ENCODE results near the gene TMIGD3.

Gene TMIGD3

GRCh38 chr1:111507411-111508201 lies 4.2 kb upstream of the TMIGD3 start:
- no peak for DNase-seq (ENCODE audit: low read depth)

GRCh38 chr1:111506561-111506960 lies 3.1 kb upstream of the TMIGD3 start:
- DNase-seq (ENCODE audit: low read depth) = no peak

GRCh38 chr1:111505641-111506119 lies 2.2 kb upstream of the TMIGD3 start:
- DNase-seq (ENCODE audit: low read depth) = no peak

DNA sequence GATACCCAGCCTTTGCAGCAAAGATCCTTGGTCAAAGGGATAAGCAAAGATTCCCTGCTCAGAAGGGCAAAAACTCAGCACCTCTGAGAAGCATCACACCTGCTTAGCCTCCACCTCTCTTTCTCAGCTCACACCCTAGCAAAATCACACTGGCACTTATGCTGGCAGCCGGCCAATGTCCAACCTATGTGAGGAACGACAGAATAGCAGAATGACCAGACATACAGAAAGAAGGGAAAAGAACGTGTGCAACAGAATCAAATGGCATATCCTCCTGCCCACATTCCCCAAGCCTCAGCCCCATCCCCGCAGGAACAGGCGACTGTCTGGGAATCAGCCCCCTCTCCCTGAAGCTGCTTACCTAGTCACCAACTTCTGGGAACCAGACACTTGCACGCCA lies 664 bp upstream of the TMIGD3 start:
- DNase-seq (ENCODE audit: low read depth) = no peak

GRCh38 chr1:111501645-111502044 lies 1.8 kb downstream of the TMIGD3 start:
- no peak for DNase-seq (ENCODE audit: low read depth)

DNA sequence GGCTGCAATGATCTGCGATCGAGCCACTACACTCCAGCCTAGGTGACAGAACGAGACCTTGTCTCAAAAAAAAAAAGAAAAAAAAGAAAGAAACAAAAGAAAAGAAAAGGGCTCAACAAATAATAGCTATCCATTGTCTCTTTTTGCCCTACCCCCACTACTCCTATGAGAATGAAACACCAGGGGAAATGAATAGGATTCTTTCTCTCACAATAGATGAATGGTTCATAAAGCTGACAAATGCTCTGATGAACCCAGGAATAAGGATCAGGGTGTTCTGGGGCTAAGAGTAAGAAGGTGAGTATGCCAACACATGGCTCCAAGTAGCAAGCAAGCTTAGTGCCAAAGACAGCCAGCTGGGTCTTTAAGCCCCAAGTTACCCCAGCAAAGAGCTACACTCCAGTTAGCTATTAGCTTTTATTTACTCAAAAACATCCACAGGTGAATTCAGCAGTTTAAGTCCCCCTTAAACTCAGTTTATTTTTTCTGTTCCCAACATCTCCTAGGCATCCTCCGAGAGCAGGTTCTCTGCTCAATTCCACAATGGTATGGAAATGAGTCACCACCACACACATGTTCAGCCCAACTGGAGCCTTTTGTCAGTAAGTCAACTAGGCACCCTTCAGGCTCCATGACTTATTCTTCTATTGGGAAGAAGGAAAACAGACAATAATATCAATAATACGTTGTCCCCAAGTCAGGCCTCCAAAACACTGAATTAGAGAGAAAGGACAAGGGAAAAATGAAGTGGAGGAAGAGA lies 4.2 kb downstream of the TMIGD3 start:
- no peak for DNase-seq (ENCODE audit: low read depth)

- DNase-seq (ENCODE audit: low read depth) = no peak
Measured at GRCh38 chr1:111497592-111497991, 5.8 kb downstream of the TMIGD3 start.

GRCh38 chr1:111496398-111496797 lies 7.0 kb downstream of the TMIGD3 start:
- no peak for DNase-seq (ENCODE audit: low read depth)

DNA sequence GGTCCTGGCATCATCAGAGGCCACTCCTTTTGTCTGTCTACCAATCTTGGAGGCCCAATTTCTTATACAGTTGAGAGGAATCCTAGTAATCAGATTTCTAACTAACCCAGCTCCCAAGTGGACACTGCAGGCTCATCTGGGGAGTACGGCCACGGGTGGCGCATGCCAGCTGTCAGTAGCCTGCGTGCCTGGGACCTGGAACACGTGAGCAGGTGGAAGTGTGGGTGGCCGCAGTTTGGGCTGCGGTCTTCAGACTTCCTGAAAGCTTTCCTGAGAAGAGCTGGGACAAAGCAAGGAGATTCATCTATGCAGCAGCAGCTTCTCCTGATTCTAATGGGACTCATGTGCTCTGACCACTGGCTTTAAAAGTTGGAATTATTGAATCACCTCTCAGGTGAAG lies 12.4 kb downstream of the TMIGD3 start:
- no peak for DNase-seq (ENCODE audit: low read depth)

DNA sequence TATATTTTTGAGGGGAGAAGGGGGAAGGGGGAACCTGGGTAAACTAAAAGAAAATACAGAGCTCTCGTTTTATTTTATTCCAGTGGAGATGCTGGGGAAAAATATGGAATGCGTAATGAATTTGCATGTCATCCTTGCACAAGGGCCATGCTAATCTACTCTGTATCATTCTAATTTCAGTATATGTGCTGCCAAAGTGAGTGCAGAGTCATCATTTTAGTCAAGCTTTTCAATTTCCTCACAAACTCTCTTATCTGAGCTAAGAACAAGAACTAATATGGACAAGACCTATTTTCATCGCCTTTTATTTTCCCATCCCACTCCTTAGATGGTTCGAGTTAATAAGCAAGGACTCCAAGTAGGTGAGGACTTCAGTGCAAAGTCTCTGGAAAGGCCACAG lies 13.2 kb downstream of the TMIGD3 start:
- no peak for DNase-seq (ENCODE audit: low read depth)

DNA sequence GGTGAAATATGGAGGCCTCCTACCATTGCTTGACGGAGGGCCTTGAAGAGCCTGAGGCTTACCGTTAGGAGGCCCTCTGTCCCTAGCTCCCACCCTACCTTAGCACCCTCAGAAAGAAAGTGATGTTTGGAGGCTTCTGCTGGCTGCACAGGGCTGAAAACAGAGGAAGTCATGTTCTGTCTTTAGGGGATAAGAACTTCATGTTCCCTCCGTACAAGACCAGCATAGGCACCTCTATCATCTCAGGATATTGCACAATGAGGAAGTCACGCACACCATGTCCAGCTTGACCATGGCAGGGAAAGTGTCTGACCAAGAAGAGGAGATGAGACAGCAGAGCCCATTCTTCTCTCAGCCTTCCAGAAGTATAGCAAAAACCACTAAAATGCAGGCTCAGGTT lies 13.8 kb downstream of the TMIGD3 start:
- no peak for DNase-seq (ENCODE audit: low read depth)

- no peak for DNase-seq (ENCODE audit: low read depth)
Measured at GRCh38 chr1:111488669-111489068, 14.8 kb downstream of the TMIGD3 start.

GRCh38 chr1:111487133-111487532 lies 16.3 kb downstream of the TMIGD3 start:
- DNase-seq (ENCODE audit: low read depth) = no peak

DNA sequence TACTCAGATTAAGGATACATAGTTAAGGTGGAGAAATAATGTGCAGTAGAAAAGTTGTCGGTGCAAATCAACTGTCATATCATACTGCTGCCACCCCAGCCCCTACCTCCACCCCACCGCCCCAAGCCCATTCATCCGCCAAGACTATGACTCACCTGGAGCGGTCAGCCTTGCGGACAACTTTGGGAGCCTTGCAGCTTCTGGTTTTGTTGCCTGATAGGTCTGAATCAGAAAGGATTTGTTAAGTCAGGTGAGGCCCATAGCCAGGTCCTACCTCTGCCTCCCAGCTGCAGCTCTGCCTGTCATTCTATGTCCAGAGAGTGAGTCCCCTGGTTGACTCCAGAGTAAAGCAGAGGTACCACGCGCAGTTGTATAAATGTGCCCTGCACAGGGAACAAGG lies 17.0 kb downstream of the TMIGD3 start:
- DNase-seq (ENCODE audit: low read depth) = no peak

GRCh38 chr1:111484391-111485026 lies 18.9 kb downstream of the TMIGD3 start:
- DNase-seq (ENCODE audit: low read depth) = no peak

DNA sequence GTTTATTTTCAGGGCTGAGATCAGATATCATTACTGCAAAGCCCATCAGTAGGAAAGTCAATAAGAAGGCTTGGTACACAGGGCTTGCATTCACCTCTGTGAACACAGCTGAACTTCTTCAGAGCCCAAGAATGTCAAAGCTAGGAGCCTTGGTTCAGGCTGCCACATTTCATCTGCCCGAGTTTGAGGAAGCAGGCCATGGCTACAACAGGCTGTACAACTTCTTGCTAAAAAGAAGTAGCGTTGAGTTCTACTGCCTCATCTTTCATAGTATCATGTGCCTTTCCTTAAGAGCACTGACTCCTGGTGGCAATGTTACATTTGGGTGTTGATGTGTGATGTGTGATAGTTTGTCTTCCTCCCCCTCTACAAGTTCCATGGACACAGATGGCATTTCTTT lies 19.6 kb downstream of the TMIGD3 start:
- DNase-seq (ENCODE audit: low read depth) = no peak

- no peak for DNase-seq (ENCODE audit: low read depth)
Measured at GRCh38 chr1:111483166-111483565, 20.3 kb downstream of the TMIGD3 start.

GRCh38 chr1:111481387-111482221 lies 21.8 kb downstream of the TMIGD3 start:
- no peak for DNase-seq (ENCODE audit: low read depth)

- no peak for DNase-seq (ENCODE audit: low read depth)
Measured at GRCh38 chr1:111480674-111481073, 22.8 kb downstream of the TMIGD3 start.

DNA sequence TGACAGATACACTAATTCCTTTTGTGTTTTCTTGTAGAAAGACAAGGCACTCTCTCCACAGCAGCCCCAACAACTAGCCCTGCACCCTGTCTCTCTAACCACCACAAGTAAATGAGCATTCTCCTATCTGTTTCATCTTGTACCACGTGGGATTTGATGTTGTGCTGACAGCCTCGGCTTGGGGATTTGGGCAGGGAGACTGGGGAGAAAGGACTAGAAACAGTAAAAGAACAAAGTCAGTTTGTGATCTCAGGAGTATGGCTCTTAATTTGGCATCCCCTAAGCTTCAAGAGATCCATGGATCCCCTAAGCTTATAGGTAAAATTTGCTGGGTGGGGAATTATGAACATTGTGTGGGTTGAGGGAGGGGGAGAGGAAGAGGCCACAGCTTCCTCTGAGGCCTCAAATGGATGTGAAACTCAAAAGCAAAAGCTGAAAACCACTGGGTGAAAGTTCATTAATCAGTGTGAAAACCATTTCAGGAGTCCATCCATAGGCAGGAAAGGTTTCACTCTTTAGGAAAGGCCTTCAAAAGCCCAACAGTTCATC lies 26.6 kb downstream of the TMIGD3 start:
- no peak for DNase-seq (ENCODE audit: low read depth)

GRCh38 chr1:111476214-111476613 lies 27.2 kb downstream of the TMIGD3 start:
- no peak for DNase-seq (ENCODE audit: low read depth)

GRCh38 chr1:111475701-111476100 lies 27.7 kb downstream of the TMIGD3 start:
- no peak for DNase-seq (ENCODE audit: low read depth)
